Lung (tissue), 12 donors: Measurements from ENCODE around the gene NLN. TPM values are rescaled to one million over a fixed set of nuclear protein-coding genes. Genes with fewer than 3 reads are reported as not detected.

Experiments
- ATAC-seq: fragments of 200-7000 bp; cut with Tn5 transposase; one replicate; pipeline ENCODE4 v1.9.1; 2020; ENCODE audit warnings: moderate number of reproducible peaks; ENCODE audit not compliant: insufficient read depth, low FRiP score
- DNase-seq, 3 donors: peaks; one replicate each; pipeline ENCODE4 v3.0.0-alpha.2; 2013 to 2017
- H3K27ac ChIP-seq, 2 donors: one replicate each; pipeline ENCODE4 v1.5.1; 2013; ENCODE audit warnings: mild to moderate bottlenecking in 2 of 2, moderate library complexity in 2 of 2, control low read depth in 1 of 2, inconsistent platforms in 1 of 2, low read depth in 1 of 2, low read length in 1 of 2
- H3K27me3 ChIP-seq, 3 donors: one replicate each; pipeline ENCODE4 v1.5.1; 2013; ENCODE audit warnings: low read length in 2 of 3; ENCODE audit not compliant: control insufficient read depth in 3 of 3, insufficient read depth in 3 of 3
- H3K36me3 ChIP-seq, 4 donors: one replicate each; pipeline ENCODE4 v1.5.1; 2013; ENCODE audit warnings: low read length in 4 of 4, mild to moderate bottlenecking in 1 of 4, moderate library complexity in 1 of 4; ENCODE audit not compliant: control insufficient read depth in 4 of 4, insufficient read depth in 4 of 4
- H3K4me1 ChIP-seq, 5 donors: one replicate each; pipeline ENCODE4 v1.5.1; 2013; ENCODE audit warnings: low read length in 5 of 5, mild to moderate bottlenecking in 2 of 5, moderate library complexity in 1 of 5; ENCODE audit not compliant: control insufficient read depth in 5 of 5, insufficient read depth in 5 of 5
- H3K4me3 ChIP-seq: one replicate; pipeline ENCODE4 v1.5.1; 2013; ENCODE audit warnings: mild to moderate bottlenecking, control low read depth, moderate library complexity
- H3K9ac ChIP-seq, 2 donors: one replicate each; pipeline ENCODE4 v1.5.1; 2013; ENCODE audit warnings: low read length in 2 of 2, control low read depth in 1 of 2; ENCODE audit not compliant: insufficient read depth in 1 of 2
- H3K9me3 ChIP-seq, 4 donors: one replicate each; pipeline ENCODE4 v1.5.1; 2013; ENCODE audit warnings: low read length in 3 of 4, mild to moderate bottlenecking in 1 of 4, moderate library complexity in 1 of 4; ENCODE audit not compliant: control insufficient read depth in 4 of 4, insufficient read depth in 3 of 4
- WGBS, 2 donors: extraction: QIAGEN DNeasy Blood & Tissue Kit; methylation state at CpG; one replicate each; pipeline ENCODE4 v1.1.7; 2013; 5-methylcytosine and 5-hydroxymethylcytosine counted together
- polyA plus RNA-seq, 2 donors: library from polyadenylated mRNA; stranded (reverse); fragments of 200-250 nt; gene quantifications; one replicate each; pipeline ENCODE4 v1.2.1, GENCODE V29; 2013
- total RNA-seq, 2 donors: library from RNA; depleted of rRNA in 1 of 2; stranded (reverse); fragments of >200 nt in 1 of 2; gene quantifications; one replicate each; pipeline ENCODE4 v1.2.1, GENCODE V29; 2014 to 2021
- TF ChIP-seq, protein P1 (sequence below): IDR thresholded peaks from 2 replicates; pipeline ENCODE4 v1.5.1; 2012; ENCODE audit warnings: mild to moderate bottlenecking; ENCODE audit errors: control extremely low read depth, extremely low read depth
- donor health status: control.
- donor health status: control.
- donor health status: Bipolar disorder and iron deficiency.
- donor health status: healthy.
- donor health status: DM: yes; HTN: yes; CAD: no.

The NLN gene
- total and polyA plus RNA-seq, 4 donors: 2.9 to 21.3 (median 11.8) TPM

DNA sequence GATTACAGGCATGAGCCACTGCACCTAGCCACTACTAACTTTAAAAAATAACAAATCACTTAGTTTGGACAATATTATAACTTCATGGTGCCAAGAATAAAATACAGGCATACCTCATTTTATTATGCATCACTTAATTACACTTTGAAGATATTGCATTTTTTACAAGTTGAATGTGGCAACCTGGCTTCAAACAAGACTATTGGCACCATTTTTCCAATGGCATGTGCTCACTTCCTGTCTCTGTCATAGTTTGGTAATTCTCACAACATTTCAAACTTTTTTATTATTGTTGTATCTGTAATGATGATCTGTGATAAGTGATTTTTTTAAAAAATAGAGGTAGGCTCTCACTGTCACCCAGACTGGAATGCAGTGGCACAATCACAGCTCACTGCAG lies 154.5 kb downstream of the NLN start:
- Histone ChIP-seq H3K9ac (no peak overlapping the region), H3K27ac (no peak overlapping the region), H3K4me1 (peaks cover 0 to 4% (median 0%) of the 10 kb centered on the region in 5 donors), H3K36me3 (no peaks in the 10 kb centered on the region), H3K27me3 (peaks cover 0 to 10% (median 0%) of the 10 kb centered on the region in 3 donors), H3K4me3 (no peak overlapping the region), H3K9me3 (peaks cover 0 to 4% (median under 1%) of the 10 kb centered on the region in 4 donors)
- TF ChIP-seq, protein P1, sequence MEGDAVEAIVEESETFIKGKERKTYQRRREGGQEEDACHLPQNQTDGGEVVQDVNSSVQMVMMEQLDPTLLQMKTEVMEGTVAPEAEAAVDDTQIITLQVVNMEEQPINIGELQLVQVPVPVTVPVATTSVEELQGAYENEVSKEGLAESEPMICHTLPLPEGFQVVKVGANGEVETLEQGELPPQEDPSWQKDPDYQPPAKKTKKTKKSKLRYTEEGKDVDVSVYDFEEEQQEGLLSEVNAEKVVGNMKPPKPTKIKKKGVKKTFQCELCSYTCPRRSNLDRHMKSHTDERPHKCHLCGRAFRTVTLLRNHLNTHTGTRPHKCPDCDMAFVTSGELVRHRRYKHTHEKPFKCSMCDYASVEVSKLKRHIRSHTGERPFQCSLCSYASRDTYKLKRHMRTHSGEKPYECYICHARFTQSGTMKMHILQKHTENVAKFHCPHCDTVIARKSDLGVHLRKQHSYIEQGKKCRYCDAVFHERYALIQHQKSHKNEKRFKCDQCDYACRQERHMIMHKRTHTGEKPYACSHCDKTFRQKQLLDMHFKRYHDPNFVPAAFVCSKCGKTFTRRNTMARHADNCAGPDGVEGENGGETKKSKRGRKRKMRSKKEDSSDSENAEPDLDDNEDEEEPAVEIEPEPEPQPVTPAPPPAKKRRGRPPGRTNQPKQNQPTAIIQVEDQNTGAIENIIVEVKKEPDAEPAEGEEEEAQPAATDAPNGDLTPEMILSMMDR: no peak
- ATAC-seq (no peak), DNase-seq (no peak)

DNA sequence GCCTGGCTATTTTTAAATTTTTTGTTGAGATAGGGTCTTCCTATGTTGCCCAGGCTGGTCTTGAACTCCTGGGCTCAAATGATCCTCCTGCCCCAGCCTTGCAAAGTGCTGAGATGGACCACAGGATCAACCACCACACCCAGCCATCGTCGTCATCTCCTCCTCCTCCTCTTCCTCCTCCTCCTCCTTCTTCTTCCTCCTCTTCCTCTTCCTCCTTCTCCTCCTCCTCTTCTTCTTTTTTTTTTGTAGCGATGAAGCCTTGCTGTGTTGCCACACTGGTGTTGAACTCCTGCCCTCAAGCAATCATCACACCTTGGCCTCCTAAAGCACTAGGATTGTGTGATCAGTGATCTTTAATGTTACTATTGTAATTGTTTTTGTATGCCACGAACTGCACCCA lies 155.0 kb downstream of the NLN start:
- Histone ChIP-seq H3K4me1 (peaks cover 0 to 4% (median 0%) of the 10 kb centered on the region in 5 donors), H3K27ac (no peak overlapping the region), H3K4me3 (no peak overlapping the region), H3K36me3 (no peaks in the 10 kb centered on the region), H3K9me3 (peaks cover 0 to 4% (median under 1%) of the 10 kb centered on the region in 4 donors), H3K9ac (no peak overlapping the region), H3K27me3 (peaks cover 0 to 7% (median 0%) of the 10 kb centered on the region in 3 donors)
- WGBS, 2 donors: 66 to 82% methylated on average over 4 of the region's 4 CpGs
- ATAC-seq (no peak), DNase-seq (no peak)
- TF ChIP-seq, protein P1: no peak

Other genes with a start within 250 kb of the NLN start
- 10 to 100 TPM in 1 of 2 donors, 1 to 10 TPM in 1; 6.2 to 16.8 TPM for gene ADAMTS6, start 240.3 kb upstream of the NLN start, total RNA-seq
- gene ADAMTS6, start 240.3 kb upstream of the NLN start, polyA plus RNA-seq: under 1 TPM; 0.19 to 0.45 TPM
- 10 to 100 TPM in 1 of 2 donors, 1 to 10 TPM in 1; 5.6 to 17.1 TPM for gene CENPK, start 159.0 kb upstream of the NLN start, total RNA-seq
- 1 to 10 TPM; 1.6 to 4.0 TPM for gene CENPK, start 159.0 kb upstream of the NLN start, polyA plus RNA-seq
- gene PPWD1, start 158.9 kb upstream of the NLN start, total RNA-seq: 100 to 1,000 TPM in 1 of 2 donors, 10 to 100 TPM in 1; 21.2 to 107 TPM
- gene PPWD1, start 158.9 kb upstream of the NLN start, polyA plus RNA-seq: 10 to 100 TPM; 15.1 to 31.2 TPM
- gene TRIM23, start 97.9 kb upstream of the NLN start, total RNA-seq: 10 to 100 TPM; 11.6 to 28.5 TPM
- gene TRIM23, start 97.9 kb upstream of the NLN start, polyA plus RNA-seq: 1 to 10 TPM; 4.1 to 4.5 TPM
- 1 to 10 TPM; 2.8 to 4.6 TPM for gene SHLD3, start 97.2 kb upstream of the NLN start, total RNA-seq
- 1 to 10 TPM; 2.2 to 3.5 TPM for gene SHLD3, start 97.2 kb upstream of the NLN start, polyA plus RNA-seq
- 10 to 100 TPM; 19.0 to 42.0 TPM for gene TRAPPC13, start 97.2 kb upstream of the NLN start, total RNA-seq
- gene TRAPPC13, start 97.2 kb upstream of the NLN start, polyA plus RNA-seq: 10 to 100 TPM; 13.3 to 14.9 TPM
- gene SGTB, start 96 bp upstream of the NLN start, total RNA-seq: 10 to 100 TPM; 10.9 to 11.1 TPM
- 1 to 10 TPM; 2.5 to 9.0 TPM for gene SGTB, start 96 bp upstream of the NLN start, polyA plus RNA-seq
- gene ERBIN, start 204.4 kb downstream of the NLN start, total RNA-seq: 100 to 1,000 TPM in 1 of 2 donors, 10 to 100 TPM in 1; 57.5 to 235 TPM
- 10 to 100 TPM; 13.8 to 26.3 TPM for gene ERBIN, start 204.4 kb downstream of the NLN start, polyA plus RNA-seq